Stimulated activated CD4-positive, alpha-beta T cell treated with anti-CD3 and anti-CD28 coated beads, Interleukin-12 subunit alpha, Interleukin-12 subunit beta, amount 100 ng/mL, for 48 hours (primary cell): ENCODE results near the gene PI3.

Source experiments
- DNase-seq, 3 donors: peaks; one replicate each; pipeline ENCODE4 v3.0.0-alpha.2; 2020; ENCODE audit warnings: low read depth in 2 of 3, low spot score in 1 of 3

Gene PI3

DNA sequence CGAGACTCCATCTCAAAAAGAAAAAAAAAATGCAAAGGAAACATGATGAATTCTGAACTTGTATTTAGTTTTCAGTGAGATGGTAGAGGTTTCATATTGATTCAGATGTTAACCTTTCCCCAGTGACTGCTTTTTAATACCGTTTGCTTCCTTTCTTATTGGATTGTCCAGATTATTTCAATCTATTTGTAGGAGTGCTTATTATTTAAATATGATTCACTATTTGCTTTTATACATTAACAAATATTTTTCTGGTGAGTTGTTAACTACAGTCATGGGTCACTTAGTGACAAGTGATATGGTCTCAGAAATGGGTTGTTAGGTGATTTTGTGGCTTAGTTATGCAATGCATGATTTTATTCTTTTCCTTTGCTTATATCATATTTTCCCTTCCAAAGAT is 8.4 kb downstream of the PI3 start:
- DNase-seq: no peak

DNA sequence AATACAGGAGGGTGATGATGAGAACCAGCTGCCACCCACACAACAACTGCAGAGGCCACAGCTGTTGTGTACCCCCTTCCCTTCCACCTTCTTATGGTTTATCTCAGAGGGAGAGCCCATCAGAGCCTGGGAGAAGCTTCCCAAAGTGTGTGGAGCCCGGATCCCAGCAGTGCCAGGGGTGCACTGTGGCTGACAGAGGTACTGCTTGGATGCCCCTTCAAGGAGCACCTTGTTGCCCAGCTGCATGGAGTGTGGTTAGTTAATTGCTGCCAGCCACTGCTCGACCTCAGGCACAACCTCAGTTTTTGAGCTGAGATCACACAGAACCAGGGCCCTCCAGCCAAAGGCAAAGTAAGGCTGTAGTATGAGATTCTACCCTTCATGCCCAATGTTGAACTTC is 13.0 kb downstream of the PI3 start:
- DNase-seq: no peak

DNA sequence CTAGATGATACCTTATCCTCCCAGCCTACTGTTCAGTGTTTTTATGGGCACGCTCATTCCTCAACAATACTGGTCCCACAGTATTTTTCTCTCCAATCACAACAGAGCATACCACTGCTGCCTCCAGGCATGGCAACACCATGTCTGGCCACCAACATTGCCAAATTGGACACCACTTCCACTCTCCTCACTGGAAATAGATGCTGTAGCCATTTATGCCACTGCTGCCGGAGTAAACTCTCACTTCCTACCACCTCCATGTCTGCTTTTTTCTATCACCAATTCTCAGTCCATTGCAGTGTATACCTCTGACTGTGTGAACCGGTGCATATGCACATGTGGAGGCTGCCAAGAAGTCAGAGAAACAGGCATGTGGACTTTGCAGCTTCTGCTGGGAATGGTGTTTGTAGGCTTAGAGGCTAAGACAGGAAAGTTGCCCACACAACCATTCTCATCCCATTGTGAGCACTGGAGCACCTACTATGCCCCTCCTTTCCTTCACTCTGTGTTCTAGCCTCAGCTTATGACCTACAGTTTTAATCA is 14.4 kb downstream of the PI3 start:
- no peak for DNase-seq

DNA sequence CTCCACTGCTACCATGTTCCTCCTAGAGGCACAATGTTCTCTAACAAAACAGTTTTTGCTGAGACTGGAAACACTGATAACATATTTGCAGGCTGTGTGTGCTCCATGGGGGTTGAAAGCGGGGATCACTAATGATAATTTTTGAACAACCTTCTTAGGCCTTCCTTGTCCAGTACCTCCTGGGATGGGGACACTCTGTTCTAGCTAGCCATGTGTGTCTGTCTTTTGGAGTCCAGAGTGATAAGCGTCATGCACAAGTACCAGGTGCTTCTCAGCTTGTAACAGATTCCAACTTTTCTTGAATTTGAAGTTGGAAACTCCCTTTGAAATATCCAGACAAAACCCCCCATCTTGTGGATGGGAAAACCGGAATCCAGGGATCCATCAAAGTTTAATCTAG is 15.2 kb downstream of the PI3 start:
- no peak for DNase-seq

DNA sequence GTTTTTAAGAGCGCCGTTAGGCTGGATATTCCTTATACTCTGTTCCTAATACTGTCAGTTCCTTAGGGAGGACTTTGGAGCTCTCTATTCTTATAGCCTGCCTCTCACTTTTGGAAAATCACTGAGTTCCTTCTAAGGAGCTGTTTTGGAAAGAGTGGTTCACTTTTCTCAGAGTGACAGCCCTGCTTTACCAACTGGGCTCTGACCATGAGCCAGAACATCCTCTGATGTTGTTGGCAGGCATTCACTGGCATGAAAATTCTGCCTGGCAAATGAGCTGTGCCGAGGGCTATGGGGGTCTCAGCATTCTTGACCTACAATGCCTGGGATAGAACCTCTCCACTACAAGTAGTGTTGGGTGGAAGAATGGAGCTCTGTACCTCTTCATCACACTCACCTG is 17.2 kb downstream of the PI3 start:
- DNase-seq: no peak

DNA sequence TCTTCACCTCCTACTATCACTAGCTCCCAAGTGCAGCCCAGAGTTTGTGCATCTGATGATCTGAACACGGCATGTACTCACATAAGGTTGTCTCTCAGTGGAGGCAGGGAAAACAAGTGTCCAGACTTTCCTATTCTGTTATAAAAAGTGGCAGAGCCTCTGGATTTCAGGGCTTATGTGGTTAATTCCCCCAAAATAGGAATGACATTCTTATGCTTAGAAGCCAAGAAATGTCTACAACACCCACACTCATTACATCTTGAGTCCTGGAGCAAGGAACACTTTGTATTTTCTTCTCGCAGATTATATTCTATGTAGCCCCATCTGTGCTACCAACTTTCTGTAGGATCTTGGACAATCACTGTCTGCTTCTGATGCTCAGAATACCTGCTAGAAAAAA is 18.6 kb downstream of the PI3 start:
- DNase-seq: no peak

DNA sequence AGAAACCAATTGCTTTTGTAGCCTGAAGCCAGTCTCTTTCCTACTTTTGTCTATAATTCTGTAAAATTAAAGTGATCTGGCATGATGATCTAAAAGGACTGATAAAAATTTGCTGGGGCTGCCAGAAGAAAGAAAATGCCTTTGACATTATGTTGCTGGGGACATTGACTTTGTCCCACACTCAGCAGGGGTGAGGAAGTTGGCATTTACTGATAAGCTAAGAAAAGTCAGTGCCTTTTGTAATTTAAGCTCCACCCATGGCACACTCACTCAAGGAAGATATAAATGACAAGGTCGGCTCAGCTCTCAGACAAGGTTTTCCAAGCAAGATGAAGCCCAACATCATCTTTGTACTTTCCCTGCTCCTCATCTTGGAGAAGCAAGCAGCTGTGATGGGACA is 32.0 kb downstream of the PI3 start, which contains the start of gene SEMG1:
Gene SEMG1 (plus strand): TSS at position 309 of the 400 bp plus-strand sequence. CDS start 21 bp downstream, at position 330.
- DNase-seq: no peak

DNA sequence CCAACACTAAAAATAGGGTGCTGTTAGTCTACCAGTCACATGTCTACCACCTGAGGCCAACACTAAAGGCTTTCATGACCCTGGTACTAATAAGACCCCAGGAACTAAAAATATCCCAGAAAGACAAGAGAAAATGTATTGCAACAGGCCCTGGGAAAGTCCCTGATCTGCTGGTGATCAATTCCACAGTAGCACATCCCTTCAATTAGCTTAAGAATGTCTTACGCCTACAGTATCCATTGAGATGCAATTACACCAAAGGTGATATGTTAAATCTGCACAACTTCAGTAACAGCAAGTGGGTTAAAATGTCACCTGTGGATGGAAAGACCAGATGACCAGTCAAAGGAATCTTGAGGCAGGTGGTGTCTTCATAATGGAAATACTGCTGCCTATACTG is 35.2 kb downstream of the PI3 start:
- DNase-seq: no peak

DNA sequence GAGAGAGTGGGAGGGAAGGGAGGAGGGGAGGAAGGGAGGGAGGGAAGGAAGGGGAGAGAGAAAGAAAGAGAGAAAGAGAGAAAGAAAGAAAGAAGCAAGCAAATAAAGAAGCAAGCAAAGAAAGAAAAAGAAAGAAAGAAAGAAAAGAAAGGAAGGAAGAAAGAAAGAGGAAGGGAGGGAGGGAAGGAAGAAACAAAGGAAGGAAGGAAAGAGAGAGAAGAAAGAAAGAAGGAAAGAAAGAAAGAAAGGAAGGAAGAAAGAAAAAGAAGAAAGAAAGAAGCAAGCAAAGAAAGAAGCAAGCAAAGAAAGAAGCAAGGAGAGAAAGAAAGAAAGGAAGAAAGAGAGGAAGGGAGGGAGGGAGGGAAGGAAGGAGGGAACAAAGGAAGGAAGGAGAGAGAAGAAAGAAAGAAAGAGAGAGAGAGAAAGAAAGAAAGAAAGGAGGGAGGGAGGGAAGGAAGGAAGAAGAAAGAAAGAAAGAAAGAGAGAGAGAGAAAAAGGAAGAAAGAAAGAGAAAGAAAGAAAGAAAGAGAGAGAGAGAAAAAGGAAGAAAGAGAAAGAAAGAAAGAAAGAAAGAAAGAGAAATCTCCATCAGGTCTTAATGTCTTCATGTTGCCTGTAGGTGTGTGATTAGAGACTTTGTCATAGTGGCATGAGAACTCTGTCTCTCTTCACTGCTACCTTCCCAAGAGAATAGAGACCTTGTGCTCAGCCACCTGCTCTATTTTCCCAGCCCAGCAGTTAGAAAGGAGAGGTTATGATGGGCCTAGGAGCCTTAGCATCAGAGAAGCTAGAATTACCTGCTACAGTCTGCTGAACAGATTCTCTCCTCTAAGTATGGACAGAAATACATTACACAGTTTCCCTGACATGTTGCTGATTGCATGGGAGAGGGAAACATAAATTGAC is 37.1 kb downstream of the PI3 start:
- no peak for DNase-seq

DNA sequence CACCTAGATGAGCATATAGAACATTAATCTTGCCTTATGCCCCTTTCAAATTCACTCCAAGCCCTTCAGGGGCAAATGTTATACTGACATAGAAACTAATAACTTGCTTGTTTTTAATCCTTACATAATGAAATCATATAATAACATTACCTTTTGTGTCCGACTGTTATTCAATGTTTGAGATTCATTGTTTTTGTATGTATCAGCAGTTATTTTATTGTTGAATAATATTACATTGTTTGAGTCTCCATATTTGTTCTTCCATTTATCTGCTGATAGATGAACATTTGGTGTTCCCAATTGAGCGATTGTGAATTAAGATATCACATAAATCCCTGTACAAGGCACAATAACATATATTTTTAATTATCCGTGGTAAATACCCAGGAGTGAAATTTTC is 38.1 kb downstream of the PI3 start:
- DNase-seq: no peak

DNA sequence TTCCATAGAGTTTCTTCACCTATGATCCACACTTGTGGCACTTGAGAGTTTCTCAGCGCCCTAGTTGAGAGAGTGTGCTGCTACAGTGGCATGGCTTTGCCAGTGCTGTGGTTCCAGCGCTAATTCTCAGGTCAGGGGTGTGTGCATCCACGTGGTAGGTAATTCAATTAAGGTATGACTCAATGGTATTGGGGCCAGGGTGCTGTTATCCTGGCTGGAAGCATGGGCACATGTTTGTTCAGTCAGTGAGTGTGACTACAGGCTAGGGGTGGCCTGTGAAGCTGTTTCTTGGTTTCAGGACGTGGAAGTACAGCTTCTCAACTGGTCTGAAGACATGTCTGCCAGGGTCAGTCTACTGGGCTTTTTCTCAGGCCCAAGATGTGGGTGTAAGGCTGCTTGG is 43.4 kb downstream of the PI3 start:
- DNase-seq: no peak

DNA sequence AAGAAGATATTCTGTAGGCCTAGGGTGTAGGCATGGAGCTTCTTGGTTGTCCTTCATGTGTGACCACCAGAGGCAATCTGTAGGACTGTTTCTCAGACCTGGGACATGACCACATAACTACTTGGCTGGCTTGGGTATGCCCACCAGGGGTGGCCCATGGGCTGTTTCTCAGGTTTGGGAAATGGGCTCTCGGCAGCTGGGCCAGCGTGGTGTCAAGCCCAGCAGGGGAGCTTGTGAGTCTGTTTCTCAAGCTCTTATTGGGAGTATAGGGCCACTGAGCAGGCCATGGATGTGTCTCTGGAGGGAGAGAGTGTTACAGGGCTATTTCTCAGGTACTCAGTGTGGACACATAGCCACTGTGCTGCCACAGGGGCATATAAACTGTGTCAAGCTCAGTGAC is 43.9 kb downstream of the PI3 start:
- DNase-seq: no peak

DNA sequence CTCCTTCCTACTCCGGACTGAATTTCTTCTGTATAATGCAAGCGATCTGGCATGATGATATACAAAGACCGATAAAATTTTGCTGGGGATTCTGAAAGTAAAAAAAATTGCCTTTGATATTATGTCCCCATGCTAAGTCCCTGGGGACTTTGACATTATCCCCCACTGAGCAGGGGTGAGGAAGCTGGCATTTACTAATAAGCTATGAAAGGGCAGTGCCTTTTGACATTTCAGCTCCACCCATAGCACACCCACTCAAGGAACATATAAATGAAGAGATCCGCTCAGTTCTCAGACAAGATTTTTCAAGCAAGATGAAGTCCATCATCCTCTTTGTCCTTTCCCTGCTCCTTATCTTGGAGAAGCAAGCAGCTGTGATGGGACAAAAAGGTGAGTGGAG is 46.4 kb downstream of the PI3 start, which contains the start of gene SEMG2:
Gene SEMG2 (plus strand): TSS at position 298 of the 400 bp plus-strand sequence. CDS start 17 bp downstream, at position 315.
- DNase-seq: no peak

DNA sequence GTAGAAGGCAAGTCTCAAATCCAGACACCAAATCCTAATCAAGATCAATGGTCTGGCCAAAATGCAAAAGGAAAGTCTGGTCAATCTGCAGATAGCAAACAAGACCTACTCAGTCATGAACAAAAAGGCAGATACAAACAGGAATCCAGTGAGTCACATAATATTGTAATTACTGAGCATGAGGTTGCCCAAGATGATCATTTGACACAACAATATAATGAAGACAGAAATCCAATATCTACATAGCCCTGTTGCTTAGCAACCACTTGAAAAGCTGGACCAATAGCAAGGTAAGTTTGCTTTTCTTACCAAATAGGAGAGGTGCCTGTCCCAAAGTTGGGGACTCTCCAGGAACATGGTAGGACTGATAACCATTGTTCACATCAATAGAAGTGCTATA is 48.4 kb downstream of the PI3 start:
- DNase-seq: no peak
